Measurements from ENCODE around the gene PITPNB.

DNA sequence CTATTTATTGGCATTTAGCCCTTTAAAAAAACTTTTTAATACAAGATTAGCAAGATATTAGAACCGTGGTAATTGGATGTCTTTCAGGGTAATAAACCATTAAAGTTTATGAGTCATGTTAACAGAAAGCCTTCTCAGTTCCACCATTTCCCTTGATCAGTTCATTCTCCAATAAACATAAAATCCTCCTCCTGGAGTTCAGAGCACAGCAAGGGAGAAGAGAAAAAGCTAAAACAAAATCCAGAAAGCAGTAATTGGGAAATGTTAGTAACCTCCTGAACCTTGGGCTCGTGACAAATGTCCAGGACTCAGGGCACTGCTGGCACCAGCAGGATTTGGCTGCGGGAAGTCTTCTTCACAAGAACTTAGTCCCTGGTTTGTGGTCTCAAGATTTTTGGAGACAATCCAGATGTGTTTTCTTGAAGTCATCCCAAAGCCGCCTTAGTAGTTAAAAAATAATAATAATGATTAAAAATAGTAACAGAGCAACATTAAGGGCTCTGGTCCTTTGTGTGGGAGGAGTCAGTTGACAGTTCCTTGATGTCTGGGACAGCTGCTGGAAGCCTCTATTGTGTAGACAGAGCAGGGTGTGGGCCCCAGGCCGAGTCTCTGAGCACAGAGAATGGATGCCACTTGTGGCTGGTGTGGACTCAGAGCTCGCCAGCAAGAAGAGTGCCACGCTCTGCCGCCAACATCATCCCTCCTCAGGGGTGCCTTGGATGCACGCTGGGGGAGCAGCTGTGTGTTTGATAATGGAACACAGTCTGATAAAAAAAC, 43.4 kb upstream of the PITPNB start:
- TF ChIP-seq EZH2 (IDR thresholded peaks at IDR 0.05; ENCODE audit: borderline replicate concordance, low read length) = no peak
- TF ChIP-seq, protein P1, sequence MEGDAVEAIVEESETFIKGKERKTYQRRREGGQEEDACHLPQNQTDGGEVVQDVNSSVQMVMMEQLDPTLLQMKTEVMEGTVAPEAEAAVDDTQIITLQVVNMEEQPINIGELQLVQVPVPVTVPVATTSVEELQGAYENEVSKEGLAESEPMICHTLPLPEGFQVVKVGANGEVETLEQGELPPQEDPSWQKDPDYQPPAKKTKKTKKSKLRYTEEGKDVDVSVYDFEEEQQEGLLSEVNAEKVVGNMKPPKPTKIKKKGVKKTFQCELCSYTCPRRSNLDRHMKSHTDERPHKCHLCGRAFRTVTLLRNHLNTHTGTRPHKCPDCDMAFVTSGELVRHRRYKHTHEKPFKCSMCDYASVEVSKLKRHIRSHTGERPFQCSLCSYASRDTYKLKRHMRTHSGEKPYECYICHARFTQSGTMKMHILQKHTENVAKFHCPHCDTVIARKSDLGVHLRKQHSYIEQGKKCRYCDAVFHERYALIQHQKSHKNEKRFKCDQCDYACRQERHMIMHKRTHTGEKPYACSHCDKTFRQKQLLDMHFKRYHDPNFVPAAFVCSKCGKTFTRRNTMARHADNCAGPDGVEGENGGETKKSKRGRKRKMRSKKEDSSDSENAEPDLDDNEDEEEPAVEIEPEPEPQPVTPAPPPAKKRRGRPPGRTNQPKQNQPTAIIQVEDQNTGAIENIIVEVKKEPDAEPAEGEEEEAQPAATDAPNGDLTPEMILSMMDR (IDR thresholded peaks at IDR 0.05; ENCODE audit: low read length) = no peak
